Body of pancreas (tissue), 4 donors: Measurements from ENCODE around the gene LEAP2.

Experiments
- POLR2A ChIP-seq, 3 donors: fragments of 450-650 bp; IDR thresholded peaks; one replicate each; pipeline ENCODE4 v1.6.1; 2016; ENCODE audit warnings: antibody characterized with exemption in 3 of 3, mild to moderate bottlenecking in 2 of 3
- TF ChIP-seq, protein P1 (sequence below), 7 experiments: fragments of 450-650 bp in 4 of 7; fragments of 200-600 bp in 3 of 7; sonication (generic) in 3 of 7; IDR thresholded peaks; one replicate each; pipeline ENCODE4 v1.5.1; 2016 to 2019; ENCODE audit warnings: antibody characterized with exemption in 7 of 7

DNA sequence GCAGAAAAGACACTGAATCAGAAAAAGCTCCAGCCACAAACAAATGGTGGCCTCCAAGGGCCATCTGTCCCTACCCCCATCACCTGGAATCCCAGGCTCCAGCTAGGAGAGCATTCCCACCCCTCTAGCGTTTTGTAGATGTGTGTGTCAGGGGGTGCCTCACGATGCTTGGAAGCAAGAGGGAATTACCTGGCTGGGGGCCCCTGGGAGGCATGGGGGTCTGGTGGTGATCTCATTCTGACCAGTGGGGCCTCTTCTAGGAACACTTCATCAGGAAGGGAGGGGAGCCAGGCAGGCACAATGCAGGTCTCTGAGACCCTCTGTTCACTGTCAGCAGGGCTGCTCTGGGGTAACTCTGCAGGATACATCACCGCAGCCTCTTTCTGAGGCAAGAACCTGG lies 49.0 kb upstream of the LEAP2 start:
- TF ChIP-seq, protein P1, sequence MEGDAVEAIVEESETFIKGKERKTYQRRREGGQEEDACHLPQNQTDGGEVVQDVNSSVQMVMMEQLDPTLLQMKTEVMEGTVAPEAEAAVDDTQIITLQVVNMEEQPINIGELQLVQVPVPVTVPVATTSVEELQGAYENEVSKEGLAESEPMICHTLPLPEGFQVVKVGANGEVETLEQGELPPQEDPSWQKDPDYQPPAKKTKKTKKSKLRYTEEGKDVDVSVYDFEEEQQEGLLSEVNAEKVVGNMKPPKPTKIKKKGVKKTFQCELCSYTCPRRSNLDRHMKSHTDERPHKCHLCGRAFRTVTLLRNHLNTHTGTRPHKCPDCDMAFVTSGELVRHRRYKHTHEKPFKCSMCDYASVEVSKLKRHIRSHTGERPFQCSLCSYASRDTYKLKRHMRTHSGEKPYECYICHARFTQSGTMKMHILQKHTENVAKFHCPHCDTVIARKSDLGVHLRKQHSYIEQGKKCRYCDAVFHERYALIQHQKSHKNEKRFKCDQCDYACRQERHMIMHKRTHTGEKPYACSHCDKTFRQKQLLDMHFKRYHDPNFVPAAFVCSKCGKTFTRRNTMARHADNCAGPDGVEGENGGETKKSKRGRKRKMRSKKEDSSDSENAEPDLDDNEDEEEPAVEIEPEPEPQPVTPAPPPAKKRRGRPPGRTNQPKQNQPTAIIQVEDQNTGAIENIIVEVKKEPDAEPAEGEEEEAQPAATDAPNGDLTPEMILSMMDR (IDR thresholded peaks at IDR 0.05), result no peak
- TF ChIP-seq POLR2A (IDR thresholded peaks at IDR 0.05), result no peak
